CD4-positive, alpha-beta T cell treated with Interleukin-17A for 1 hour (primary cell): ENCODE measurements around the gene PEX7.
"Not testable (repeated sequence)": the region's sequence is repeated elsewhere in the genome, so short reads cannot be mapped to it uniquely, and the experiment has no call there.

Experiments
- DNase-seq: peaks from one replicate; pipeline ENCODE4 v3.0.0-alpha.2; 2020

Gene PEX7

GRCh38 chr6:136846477-136846876, 24.1 kb downstream of the PEX7 start:
- not testable (repeated sequence) for DNase-seq

GRCh38 chr6:136849979-136850563, 27.7 kb downstream of the PEX7 start:
- DNase-seq, result not testable (repeated sequence)

GRCh38 chr6:136859430-136859829, 37.0 kb downstream of the PEX7 start:
- DNase-seq, result no peak

- no peak for DNase-seq
Measured at GRCh38 chr6:136860043-136860442, 37.7 kb downstream of the PEX7 start.

- no peak for DNase-seq
Measured at GRCh38 chr6:136862662-136863061, 40.3 kb downstream of the PEX7 start.

- no peak for DNase-seq
Measured at GRCh38 chr6:136863752-136864151, 41.4 kb downstream of the PEX7 start.

GRCh38 chr6:136864676-136865075, 42.3 kb downstream of the PEX7 start:
- no peak for DNase-seq

- DNase-seq, result no peak
Measured at GRCh38 chr6:136866872-136867416, 44.6 kb downstream of the PEX7 start.

- no peak for DNase-seq
Measured at GRCh38 chr6:136869451-136869850, 47.1 kb downstream of the PEX7 start.

GRCh38 chr6:136873748-136874147, 51.4 kb downstream of the PEX7 start:
- DNase-seq, result no peak

- not testable (repeated sequence) for DNase-seq
Measured at GRCh38 chr6:136876469-136876868, 54.1 kb downstream of the PEX7 start.

GRCh38 chr6:136880748-136881460, 58.5 kb downstream of the PEX7 start:
- no peak for DNase-seq

GRCh38 chr6:136886091-136886490, 63.7 kb downstream of the PEX7 start:
- no peak for DNase-seq

- DNase-seq, result no peak
Measured at GRCh38 chr6:136887953-136888352, 65.6 kb downstream of the PEX7 start.

GRCh38 chr6:136889271-136890193, 67.1 kb downstream of the PEX7 start:
- no peak for DNase-seq

GRCh38 chr6:136890194-136890839, 67.9 kb downstream of the PEX7 start:
- no peak for DNase-seq

- no peak for DNase-seq
Measured at GRCh38 chr6:136890986-136891385, 68.6 kb downstream of the PEX7 start.

GRCh38 chr6:136893187-136893586, 70.8 kb downstream of the PEX7 start:
- DNase-seq, result no peak

GRCh38 chr6:136895901-136896300, 73.5 kb downstream of the PEX7 start:
- no peak for DNase-seq

- DNase-seq, result no peak
Measured at GRCh38 chr6:136897071-136897470, 74.7 kb downstream of the PEX7 start.

- DNase-seq, result no peak
Measured at GRCh38 chr6:136901212-136901784, 78.9 kb downstream of the PEX7 start.

- not testable (repeated sequence) for DNase-seq
Measured at GRCh38 chr6:136904477-136904876, 82.1 kb downstream of the PEX7 start.
